DND-41 (cell line): ENCODE results near the gene TTLL8.

Experiments used
- ATAC-seq: fragments of 200-7000 bp; cut with Tn5 transposase; 3 replicates; pipeline ENCODE4 v1.9.1; 2021; ENCODE audit warnings: low read depth; ENCODE audit not compliant: insufficient read depth
- DNase-seq: peaks from one replicate; pipeline ENCODE4 v3.0.0-alpha.2; 2020
- H2AFZ ChIP-seq: 2 replicates; pipeline ENCODE4 v1.6.0; 2012; ENCODE audit warnings: low read depth, low read length
- H3K27ac ChIP-seq: 2 replicates; pipeline ENCODE4 v1.5.1; 2012; ENCODE audit warnings: low read length, inconsistent platforms
- H3K27me3 ChIP-seq: fragments of 200-600 bp; sonication (generic); 2 replicates; pipeline ENCODE4 v1.6.0; 2012; ENCODE audit warnings: low read length, mild to moderate bottlenecking, inconsistent platforms; ENCODE audit not compliant: insufficient read depth, poor library complexity
- H3K36me3 ChIP-seq: 2 replicates; pipeline ENCODE4 v1.5.1; 2012; ENCODE audit warnings: low read length, inconsistent platforms; ENCODE audit not compliant: insufficient read depth
- H3K4me1 ChIP-seq: 2 replicates; pipeline ENCODE4 v1.5.1; 2012; ENCODE audit warnings: mild to moderate bottlenecking, low read length; ENCODE audit not compliant: insufficient read depth
- H3K4me2 ChIP-seq: 2 replicates; pipeline ENCODE4 v1.6.0; 2012; ENCODE audit warnings: mild to moderate bottlenecking, moderate library complexity, low read length, inconsistent platforms; ENCODE audit not compliant: insufficient read depth
- H3K4me3 ChIP-seq, 2 experiments: fragments of 200-600 bp in 1 of 2; shearing (Covaris generic) in 1 of 2; 2 replicates each; pipeline ENCODE4 v1.5.1; 2012 to 2016; ENCODE audit warnings: inconsistent platforms in 2 of 2, low read length in 2 of 2, mild to moderate bottlenecking in 2 of 2, low read depth in 1 of 2, moderate library complexity in 1 of 2
- H3K79me2 ChIP-seq: 2 replicates; pipeline ENCODE4 v1.6.0; 2012; ENCODE audit warnings: low read length, inconsistent platforms; ENCODE audit not compliant: insufficient read depth
- H3K9ac ChIP-seq: 2 replicates; pipeline ENCODE4 v1.6.0; 2012; ENCODE audit warnings: low read depth, mild to moderate bottlenecking, inconsistent platforms, low read length, moderate library complexity
- H3K9me3 ChIP-seq: 2 replicates; pipeline ENCODE4 v1.5.1; 2012; ENCODE audit warnings: low read length, moderate library complexity, mild to moderate bottlenecking, inconsistent platforms; ENCODE audit not compliant: insufficient read depth, severe bottlenecking
- H4K20me1 ChIP-seq: 2 replicates; pipeline ENCODE4 v1.6.0; 2012; ENCODE audit warnings: low read length; ENCODE audit not compliant: insufficient read depth
- CTCF ChIP-seq: IDR thresholded peaks from 2 replicates; pipeline ENCODE4 v1.5.1; 2012; ENCODE audit warnings: borderline replicate concordance, low read length, moderate library complexity, mild to moderate bottlenecking; ENCODE audit not compliant: poor library complexity, severe bottlenecking; ENCODE audit errors: extremely low read depth
- EZH2 ChIP-seq: IDR thresholded peaks from 3 replicates; pipeline ENCODE4 v1.6.1; 2012; ENCODE audit warnings: borderline replicate concordance, low read depth, mild to moderate bottlenecking, moderate library complexity, low read length, inconsistent platforms; ENCODE audit not compliant: severe bottlenecking

TTLL8 gene

GRCh38 chr22:50020606-50021005 is 37.5 kb downstream of the TTLL8 start:
- H2AFZ ChIP-seq = no peak overlapping the region
- no peak for ATAC-seq
- H3K27ac ChIP-seq = no peak overlapping the region
- no peaks in the 10 kb centered on the region for H3K79me2 ChIP-seq
- H3K9ac ChIP-seq = no peak overlapping the region
- H4K20me1 ChIP-seq = no peaks in the 10 kb centered on the region
- no peak for DNase-seq
- peaks cover 5% of the 10 kb centered on the region for H3K9me3 ChIP-seq
- H3K36me3 ChIP-seq = no peaks in the 10 kb centered on the region
- no peak overlapping the region for H3K4me3 ChIP-seq
- no peak for TF ChIP-seq CTCF
- no peak for TF ChIP-seq EZH2
- no peaks in the 10 kb centered on the region for H3K27me3 ChIP-seq
- H3K4me1 ChIP-seq = no peaks in the 10 kb centered on the region
- no peak overlapping the region for H3K4me2 ChIP-seq

DNA sequence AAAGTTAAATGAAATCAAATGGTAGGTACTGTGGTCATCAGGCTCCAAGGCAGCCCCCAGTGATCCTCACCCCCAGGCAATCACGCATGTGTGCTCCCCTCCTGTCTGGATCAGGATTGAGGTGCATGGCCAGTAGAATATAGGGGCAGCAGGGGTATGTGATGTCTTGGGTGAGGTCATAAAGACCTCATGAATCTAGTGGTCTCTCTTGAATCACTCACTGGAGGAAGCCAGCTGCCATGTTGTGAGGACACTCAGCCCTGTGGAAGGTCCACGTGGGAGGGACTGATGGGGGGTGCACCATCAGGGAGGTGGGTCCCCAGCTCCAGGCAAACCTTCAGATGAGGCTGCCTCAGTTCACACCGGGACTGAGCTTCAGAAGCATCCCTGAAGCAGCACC is 38.8 kb downstream of the TTLL8 start:
- H3K27me3 ChIP-seq = no peaks in the 10 kb centered on the region
- H2AFZ ChIP-seq = no peak overlapping the region
- no peak for DNase-seq

DNA sequence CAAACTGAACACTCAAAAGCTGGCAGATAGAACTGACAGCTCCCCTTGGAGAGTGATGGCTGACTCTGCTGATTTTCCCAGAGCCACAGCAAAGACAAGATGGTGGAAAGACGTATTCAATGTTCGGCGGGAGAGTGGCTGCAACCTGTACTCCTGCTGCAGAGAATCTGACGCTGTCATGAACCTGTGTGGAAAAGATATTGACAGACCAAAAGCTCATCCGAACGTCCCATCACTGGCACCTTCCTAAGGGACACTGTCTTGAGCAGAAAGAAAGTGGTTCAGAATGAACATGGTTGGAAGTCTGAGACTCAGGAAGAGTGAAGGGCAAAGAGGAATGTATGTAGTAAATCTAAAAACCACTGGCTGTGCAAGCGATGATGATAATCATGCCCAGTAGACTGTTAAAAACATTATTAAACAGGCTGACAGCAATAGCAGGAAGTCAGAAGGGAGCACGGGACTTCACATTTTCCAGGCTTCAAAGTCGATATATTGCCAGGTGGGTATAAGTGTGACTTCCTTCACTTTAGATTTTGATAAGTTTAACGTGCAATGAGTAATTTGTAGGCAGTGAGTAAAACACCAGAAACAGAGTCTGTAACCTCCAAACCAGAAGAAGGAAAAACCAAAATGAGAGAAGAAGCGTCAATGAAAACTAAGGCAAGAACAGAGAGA is 39.4 kb downstream of the TTLL8 start:
- Histone ChIP-seq H3K27me3 (no peaks in the 10 kb centered on the region), H3K27ac (no peak overlapping the region), H3K36me3 (no peaks in the 10 kb centered on the region), H3K4me1 (no peaks in the 10 kb centered on the region), H3K9me3 (peaks cover 5% of the 10 kb centered on the region), H3K4me3 (no peak overlapping the region), H4K20me1 (no peaks in the 10 kb centered on the region), H3K9ac (no peak overlapping the region), H2AFZ (no peak overlapping the region), H3K4me2 (no peak overlapping the region), H3K79me2 (no peaks in the 10 kb centered on the region)
- TF ChIP-seq EZH2 = no peak
- TF ChIP-seq CTCF = no peak
- DNase-seq (no peak), ATAC-seq (no peak)

More for the DNA sequence above, 38.8 kb downstream of the TTLL8 start:
- Histone ChIP-seq H3K79me2 (no peaks in the 10 kb centered on the region), H3K4me3 (no peak overlapping the region), H3K9me3 (peaks cover 5% of the 10 kb centered on the region), H3K9ac (no peak overlapping the region), H3K36me3 (no peaks in the 10 kb centered on the region), H4K20me1 (no peaks in the 10 kb centered on the region), H3K27ac (no peak overlapping the region), H3K4me2 (no peak overlapping the region), H3K4me1 (no peaks in the 10 kb centered on the region)
- ATAC-seq = no peak
- TF ChIP-seq CTCF = no peak
- no peak for TF ChIP-seq EZH2
